HG02759 (cell line): ENCODE data around the gene PCDHGA8.
"Not testable (repeated sequence)": the region's sequence is repeated elsewhere in the genome, so short reads cannot be mapped to it uniquely, and the experiment has no call there.

Source experiments
- ATAC-seq: cut with Tn5 transposase; IDR thresholded peaks from one replicate; pipeline ENCODE4 v1.9.1; 2021; ENCODE audit warnings: mild to moderate bottlenecking, moderate library complexity; ENCODE audit not compliant: unreplicated experiment

Gene PCDHGA8

DNA sequence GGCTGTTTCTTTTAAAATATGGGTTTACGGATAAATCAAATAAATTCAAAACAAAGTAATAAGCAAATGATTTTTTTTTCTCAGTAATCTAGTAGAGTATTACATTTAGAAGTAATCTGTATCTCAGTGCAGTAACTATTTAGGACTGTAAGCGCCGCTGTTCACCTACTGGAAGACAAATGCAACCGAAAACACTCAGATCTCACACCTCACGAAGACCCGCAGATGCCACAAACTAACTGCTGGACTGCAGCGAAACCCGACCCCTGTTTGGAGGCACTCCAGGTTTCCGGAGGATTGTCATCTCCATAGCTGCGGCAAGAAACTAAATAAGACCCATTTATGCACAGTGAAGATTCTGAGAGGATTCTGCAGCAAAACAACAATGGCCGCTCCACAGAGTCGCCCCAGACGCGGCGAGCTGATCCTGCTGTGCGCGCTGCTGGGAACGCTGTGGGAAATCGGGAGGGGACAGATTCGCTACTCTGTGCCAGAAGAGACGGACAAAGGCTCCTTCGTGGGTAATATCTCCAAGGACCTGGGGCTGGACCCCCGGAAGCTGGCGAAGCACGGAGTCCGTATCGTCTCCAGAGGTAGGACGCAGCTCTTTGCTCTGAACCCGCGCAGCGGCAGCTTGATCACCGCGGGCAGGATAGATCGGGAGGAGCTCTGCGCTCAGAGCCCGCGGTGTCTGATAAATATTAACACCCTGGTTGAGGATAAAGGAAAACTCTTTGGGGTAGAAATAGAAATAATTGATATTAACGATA is at the start of gene PCDHGA8:
Gene PCDHGA8 (plus strand): TSS at position 205 of the 770 bp plus-strand sequence. CDS start 181 bp downstream, at position 386.
- no peak for ATAC-seq

DNA sequence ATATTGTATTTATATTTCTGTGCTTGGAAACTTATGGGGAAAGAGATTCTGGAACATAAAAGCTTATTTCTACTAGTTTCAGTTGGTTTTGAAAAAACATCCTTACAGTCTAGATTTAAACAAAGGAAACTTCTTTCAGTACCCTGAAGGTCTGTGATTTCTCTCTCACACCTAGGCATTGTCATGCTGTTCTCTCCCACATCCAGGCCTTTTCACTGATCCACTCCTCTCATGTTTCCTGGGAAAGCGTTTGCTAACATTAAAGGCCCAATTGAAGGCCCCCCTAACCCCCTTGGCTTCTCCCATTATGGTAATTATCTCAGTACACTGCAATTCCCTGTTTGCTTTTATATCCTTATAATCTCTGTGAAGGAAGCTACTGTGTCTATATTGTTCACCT is 49.7 kb upstream of the PCDHGA8 start:
- ATAC-seq: no peak

DNA sequence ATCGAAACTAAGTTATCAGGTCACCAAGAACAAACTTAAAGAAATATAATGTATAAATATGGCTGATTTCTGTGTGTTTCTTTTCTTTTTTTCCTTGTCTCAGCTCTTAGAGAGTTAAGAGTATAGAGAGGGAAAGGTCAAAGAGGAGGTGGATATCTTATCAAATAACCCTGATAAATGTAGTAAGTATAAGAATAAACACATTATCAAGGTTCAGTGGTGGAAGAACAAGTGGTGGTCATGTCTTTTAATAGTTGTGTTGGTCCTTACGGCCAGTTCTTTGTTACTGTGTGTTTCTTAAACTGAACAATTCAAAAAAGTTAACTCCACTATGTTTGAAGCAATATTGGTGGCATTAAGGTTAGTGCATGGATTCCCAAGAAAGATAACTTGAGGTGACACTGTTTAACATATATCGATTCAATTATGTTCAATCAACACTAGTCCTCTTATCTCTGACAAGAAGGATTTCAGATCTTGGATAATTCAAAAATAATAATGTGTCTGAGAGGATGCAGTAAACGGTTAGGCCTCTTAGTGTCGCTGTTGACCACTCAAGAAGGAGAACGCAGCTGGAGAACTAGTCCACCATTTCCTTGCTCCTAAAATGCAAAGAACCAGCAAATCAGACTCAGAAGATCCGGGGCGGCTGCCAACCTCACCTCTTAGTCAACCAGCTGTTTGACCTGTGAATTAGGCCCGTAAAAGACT is 49.0 kb upstream of the PCDHGA8 start, which contains the start of gene PCDHGA3:
Gene PCDHGA3 (plus strand): TSS at position 588 of the 711 bp plus-strand sequence. CDS start 205 bp downstream, outside the sequence.
- no peak for ATAC-seq

DNA sequence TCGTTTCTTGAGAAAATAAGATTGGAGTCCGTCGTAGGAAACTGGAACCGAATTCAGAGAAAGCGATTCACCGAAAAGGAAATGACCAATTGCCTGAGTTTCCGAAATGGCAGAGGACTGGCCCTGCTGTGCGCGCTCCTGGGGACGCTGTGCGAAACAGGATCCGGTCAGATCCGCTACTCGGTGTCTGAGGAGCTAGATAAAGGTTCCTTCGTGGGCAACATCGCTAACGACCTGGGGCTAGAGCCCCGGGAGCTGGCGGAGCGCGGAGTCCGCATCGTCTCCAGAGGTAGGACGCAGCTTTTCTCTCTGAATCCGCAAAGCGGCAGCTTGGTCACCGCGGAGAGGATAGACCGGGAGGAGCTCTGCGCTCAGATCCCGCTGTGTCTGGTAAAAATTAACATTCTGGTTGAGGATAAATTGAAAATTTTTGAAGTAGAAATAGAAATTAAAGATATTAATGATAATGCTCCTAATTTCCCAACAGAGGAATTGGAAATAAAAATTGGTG is 48.4 kb upstream of the PCDHGA8 start:
- no peak for ATAC-seq

DNA sequence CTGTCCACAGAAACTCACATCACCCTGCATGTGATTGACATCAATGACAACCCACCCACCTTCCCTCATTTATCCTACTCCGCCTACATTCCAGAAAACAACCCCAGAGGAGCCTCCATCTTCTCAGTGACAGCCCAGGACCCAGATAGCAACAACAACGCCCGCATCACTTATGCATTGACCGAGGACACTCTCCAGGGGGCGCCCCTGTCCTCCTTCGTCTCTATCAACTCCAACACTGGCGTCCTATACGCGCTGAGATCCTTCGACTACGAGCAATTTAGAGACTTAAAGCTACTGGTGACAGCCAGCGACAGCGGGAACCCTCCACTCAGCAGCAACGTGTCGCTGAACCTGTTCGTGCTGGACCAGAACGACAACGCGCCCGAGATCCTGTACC is 47.1 kb upstream of the PCDHGA8 start:
- ATAC-seq: no peak

DNA sequence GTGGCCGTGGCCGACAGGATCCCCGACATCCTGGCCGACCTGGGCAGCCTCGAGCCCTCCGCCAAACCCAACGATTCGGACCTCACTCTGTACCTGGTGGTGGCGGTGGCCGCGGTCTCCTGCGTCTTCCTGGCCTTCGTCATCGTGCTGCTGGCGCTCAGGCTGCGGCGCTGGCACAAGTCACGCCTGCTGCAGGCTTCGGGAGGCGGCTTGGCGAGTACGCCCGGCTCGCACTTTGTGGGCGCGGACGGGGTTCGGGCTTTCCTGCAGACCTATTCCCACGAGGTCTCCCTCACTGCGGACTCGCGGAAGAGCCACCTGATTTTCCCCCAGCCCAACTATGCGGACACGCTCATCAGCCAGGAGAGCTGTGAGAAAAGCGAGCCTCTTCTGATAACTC is 46.4 kb upstream of the PCDHGA8 start:
- ATAC-seq: not testable (repeated sequence)

DNA sequence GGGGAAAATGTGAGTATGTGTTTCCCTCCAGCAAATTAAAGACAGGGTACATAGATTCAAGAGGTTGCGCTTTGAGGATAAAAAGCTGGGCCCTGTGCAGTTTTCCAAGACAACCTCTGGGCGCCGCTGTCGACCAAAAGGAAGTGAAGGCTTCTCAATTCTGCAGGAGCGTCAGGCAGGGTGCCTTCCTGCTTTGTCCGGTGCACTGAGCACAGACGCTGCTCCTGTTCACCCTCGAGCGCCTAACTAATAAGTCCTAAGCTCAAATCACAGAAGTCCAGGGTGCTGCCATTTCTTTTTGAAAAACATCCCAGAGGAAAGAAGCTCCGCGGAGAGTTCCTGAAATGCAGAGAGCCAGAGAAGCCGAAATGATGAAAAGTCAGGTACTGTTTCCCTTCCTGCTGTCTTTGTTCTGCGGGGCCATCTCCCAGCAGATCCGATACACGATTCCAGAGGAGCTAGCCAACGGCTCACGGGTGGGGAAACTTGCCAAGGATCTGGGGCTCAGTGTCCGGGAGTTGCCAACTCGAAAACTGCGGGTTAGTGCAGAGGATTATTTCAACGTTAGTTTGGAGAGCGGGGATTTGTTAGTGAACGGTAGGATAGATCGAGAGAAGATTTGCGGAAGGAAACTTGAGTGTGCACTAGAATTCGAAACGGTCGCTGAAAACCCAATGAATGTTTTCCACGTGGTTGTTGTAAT is 42.4 kb upstream of the PCDHGA8 start, which contains the start of gene PCDHGB1:
Gene PCDHGB1 (plus strand): TSS at position 183 of the 703 bp plus-strand sequence. CDS start 162 bp downstream, at position 345.
- no peak for ATAC-seq

DNA sequence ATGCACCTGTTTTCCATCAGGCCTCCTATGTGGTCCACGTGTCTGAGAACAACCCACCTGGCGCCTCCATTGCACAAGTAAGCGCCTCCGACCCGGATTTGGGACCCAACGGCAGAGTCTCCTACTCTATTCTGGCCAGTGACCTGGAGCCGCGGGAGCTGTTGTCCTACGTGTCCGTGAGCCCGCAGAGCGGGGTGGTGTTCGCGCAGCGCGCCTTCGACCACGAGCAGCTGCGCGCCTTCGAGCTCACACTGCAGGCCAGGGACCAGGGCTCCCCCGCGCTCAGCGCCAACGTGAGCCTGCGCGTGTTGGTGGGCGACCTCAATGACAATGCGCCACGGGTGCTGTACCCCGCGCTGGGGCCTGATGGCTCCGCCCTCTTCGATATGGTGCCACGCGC is 40.8 kb upstream of the PCDHGA8 start:
- ATAC-seq: no peak

DNA sequence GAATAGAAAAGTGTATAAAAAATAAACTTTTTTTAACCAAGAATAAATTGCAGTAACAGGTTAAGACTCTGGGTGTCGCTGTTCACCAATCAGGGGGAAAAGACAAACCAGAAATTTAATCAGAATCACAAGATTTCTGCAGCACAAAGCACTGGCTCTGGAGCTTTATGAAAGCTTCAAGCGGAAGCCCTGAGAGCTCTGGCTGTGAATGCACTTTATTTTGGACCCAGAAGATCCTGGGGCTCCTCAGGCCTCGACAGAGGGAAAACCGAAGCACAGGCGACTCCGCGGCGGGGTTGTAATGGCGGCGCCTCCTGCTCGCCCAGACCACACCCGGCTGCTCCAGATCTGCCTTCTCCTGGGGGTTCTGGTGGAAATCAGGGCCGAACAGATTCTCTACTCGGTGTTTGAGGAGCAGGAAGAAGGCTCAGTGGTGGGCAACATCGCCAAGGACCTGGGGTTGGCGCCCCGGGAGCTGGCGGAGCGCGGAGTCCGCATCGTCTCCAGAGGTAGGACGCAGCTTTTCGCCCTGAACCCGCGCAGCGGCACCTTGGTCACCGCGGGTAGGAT is 37.4 kb upstream of the PCDHGA8 start, which contains the start of gene PCDHGA4:
Gene PCDHGA4 (plus strand): TSS at position 122 of the 570 bp plus-strand sequence. CDS start 87 bp downstream, at position 209.
- no peak for ATAC-seq

DNA sequence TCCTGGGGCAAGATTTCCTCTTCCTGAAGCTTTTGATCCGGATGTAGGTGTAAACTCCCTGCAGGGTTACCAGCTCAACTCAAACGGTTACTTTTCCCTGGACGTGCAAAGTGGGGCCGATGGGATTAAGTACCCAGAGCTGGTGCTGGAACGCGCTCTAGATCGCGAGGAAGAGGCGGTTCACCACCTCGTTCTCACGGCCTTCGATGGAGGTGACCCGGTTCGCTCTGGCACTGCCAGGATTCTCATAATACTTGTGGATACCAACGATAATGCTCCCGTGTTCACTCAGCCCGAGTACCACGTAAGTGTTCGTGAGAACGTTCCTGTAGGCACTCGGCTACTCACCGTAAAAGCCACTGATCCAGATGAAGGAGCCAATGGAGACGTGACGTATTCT is 36.8 kb upstream of the PCDHGA8 start:
- no peak for ATAC-seq

DNA sequence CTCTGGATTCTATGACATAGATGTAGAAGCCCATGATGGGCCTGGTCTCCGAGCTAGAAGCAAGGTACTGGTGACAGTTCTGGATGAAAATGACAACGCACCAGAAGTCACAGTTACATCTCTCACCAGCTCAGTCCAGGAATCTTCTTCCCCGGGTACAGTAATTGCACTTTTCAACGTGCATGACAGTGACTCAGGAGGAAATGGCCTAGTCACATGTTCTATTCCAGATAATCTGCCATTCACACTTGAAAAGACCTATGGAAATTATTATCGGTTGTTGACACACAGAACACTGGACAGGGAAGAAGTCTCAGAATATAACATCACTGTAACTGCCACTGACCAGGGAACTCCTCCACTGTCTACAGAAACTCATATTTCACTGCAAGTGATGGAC is 36.3 kb upstream of the PCDHGA8 start:
- ATAC-seq: no peak

DNA sequence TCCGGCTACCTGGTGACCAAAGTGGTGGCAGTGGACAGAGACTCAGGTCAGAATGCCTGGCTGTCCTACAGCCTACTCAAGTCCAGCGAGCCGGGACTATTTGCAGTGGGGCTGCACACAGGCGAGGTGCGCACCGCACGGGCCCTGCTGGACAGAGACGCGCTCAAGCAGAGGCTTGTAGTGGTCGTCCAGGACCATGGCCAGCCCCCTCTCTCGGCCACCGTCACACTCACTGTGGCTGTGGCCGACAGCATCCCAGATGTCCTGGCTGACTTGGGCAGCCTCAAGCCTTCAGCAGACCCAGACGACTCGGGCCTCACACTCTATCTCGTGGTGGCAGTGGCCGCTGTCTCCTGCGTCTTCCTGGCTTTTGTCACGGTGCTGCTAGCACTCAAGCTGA is 35.5 kb upstream of the PCDHGA8 start:
- ATAC-seq: no peak

DNA sequence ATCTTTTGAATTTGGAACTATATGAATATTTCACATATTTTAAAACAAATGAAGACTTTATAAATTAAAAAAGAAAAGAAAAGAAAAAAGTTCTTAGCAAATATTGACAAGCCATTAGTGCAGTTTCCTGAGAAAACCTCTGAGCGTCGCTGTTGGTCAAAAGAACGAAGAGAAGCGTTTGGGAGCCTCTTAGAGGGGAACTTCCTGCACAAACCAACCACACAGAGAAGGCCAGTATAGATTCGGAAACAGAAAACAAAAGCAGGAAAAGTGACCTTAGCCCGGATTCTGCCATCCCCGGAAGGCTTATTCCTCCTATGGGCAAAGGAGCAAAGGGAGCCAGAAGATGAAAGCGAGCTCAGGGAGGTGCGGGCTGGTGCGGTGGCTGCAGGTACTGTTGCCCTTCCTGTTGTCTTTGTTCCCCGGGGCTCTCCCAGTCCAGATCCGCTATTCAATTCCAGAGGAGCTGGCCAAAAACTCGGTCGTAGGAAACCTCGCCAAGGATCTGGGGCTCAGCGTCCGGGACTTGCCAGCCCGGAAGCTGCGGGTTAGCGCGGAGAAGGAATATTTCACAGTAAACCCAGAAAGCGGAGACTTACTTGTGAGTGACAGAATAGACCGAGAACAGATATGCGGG is 32.5 kb upstream of the PCDHGA8 start, which contains the start of gene PCDHGB2:
Gene PCDHGB2 (plus strand): TSS at position 205 of the 637 bp plus-strand sequence. CDS start 142 bp downstream, at position 347.
- peak; percentile 78 for ATAC-seq

DNA sequence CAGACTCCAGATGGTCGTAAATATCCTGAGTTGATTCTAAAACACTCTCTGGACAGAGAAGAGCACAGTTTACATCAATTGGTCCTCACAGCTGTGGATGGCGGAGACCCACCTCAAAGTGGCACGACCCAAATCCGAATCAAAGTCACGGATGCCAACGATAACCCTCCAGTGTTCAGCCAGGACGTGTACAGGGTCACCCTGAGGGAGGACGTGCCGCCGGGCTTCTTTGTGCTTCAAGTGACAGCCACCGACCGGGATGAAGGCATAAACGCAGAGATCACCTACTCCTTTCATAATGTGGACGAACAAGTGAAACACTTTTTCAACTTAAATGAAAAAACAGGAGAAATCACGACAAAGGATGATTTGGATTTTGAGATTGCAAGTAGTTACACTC is 31.7 kb upstream of the PCDHGA8 start:
- ATAC-seq: no peak

DNA sequence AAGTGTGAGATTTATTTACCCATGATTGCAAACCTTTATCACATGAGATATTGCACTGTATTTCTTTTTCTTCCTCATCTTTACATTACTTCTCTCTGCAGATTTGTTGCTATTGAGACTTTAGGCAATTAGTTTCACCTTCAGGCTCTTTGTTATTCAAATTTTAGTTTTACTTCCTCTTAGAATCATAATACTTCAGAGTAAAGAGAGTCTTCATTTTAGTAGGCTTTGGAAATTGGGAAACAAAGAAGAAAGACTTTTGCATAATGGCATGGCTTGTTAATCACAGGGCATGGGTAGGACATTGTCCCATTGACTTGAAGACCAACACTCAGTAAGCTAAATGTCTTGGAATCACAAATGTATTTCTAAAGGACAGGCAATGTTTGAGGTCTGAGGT is 29.7 kb upstream of the PCDHGA8 start:
- ATAC-seq: no peak

DNA sequence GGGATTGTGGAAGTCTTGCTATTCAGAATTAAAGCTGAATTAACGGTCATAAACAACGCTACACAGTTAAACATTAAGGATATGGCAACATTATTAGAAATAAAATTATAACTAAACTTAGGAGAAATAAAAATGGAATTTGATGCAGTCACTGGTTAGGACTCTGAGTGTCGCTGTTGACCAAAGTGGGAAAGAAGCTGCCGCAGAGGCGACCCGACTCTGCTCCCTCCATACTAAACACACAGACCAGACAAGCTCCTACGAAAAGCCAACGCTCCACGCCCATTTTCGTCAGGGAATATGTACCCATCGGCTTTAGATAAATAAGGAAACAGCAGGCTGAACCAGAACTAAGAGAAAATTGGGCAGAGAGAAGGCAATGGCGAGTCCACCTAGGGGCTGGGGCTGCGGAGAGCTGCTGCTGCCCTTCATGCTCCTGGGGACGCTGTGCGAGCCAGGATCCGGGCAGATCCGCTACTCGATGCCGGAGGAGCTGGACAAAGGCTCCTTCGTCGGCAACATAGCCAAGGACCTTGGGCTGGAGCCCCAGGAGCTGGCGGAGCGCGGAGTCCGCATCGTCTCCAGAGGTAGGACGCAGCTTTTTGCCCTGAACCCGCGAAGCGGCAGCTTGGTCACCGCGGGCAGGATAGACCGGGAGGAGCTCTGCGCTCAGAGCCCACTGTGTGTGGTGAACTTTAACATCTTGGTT is 28.3 kb upstream of the PCDHGA8 start, which contains the start of gene PCDHGA5:
Gene PCDHGA5 (plus strand): TSS at position 211 of the 709 bp plus-strand sequence. CDS start 169 bp downstream, at position 380.
- ATAC-seq: no peak

DNA sequence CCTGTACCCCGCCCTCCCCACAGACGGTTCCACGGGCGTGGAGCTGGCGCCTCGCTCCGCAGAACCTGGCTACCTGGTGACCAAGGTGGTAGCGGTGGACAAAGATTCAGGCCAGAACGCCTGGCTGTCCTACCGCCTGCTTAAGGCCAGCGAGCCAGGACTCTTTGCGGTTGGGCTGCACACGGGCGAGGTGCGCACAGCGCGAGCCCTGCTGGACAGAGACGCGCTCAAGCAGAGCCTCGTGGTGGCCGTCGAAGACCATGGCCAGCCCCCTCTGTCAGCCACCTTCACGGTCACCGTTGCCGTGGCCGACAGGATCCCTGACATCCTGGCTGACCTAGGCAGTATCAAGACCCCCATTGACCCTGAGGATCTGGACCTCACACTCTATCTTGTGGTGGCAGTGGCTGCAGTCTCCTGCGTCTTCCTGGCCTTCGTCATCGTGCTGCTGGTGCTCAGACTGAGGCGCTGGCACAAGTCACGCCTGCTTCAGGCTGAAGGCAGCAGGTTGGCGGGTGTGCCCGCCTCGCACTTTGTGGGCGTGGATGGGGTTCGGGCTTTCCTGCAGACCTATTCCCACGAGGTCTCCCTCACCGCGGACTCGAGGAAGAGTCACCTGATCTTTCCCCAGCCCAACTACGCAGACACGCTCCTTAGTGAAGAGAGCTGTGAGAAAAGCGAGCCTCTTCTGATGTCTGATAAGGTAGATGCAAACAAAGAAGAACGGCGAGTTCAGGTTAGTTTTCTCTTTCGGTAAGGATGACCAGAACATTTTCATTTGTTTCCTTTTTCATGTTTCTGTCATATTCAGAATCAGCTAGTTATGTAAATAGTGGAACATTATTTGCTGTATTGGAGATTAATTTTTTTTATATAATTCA is 26.2 kb upstream of the PCDHGA8 start:
- no peak for ATAC-seq
